ENCODE measurements around the gene NPAS4.

Gene NPAS4

DNA sequence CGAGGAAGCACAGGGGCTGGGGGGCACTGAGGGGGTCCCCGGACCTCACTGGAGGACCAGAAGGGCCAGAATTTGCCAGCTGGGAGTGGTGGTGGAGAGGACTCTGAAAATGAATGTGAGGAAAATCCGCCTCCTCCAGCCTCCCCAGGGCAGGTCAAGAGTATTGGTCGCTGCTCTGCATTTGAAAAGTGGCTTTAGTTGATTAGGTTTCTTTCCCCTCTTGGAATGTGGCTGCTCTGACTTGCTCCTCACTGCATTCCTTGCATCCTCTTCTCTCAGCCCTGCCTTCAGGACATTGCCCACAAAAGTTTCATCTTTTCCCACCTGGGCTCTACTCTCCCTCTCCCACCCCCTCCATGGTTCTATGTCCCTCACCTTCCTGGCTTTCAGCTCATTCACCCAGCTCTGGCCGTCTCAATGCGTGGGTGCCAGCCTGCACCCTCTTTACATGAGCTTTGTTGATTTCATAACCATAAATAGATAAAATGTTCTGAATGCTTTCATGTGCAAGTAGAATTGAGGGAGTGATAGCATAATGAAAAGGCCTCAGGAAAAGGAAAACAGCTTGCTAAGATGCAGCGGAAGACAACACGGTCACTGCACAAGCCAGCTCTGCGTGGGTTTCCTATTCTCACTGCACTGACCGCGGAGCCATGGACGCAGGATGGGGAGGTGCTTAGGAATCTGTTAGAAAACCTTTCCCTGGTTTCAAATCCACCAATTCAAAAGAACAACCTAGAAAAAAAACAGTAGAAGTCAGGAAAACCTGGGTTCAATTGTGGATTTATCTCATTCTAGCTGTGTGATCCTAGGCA lies 6.5 kb upstream of the NPAS4 start:
- TF ChIP-seq ZNF565 (CRISPR knock-in tag; conservative IDR thresholded peaks at IDR 0.05; ENCODE audit: low read depth) (no peak), SNAI2 (CRISPR knock-in tag; IDR thresholded peaks at IDR 0.05) (no peak), TCF4 (CRISPR knock-in tag; IDR thresholded peaks at IDR 0.05; ENCODE audit: borderline replicate concordance) (no peak), ZC3H10 (CRISPR knock-in tag; IDR thresholded peaks at IDR 0.05) (no peak), OSR1 (CRISPR knock-in tag; IDR thresholded peaks at IDR 0.05) (no peak), ZFP30 (CRISPR knock-in tag; IDR thresholded peaks at IDR 0.05) (no peak), RARB (CRISPR knock-in tag; IDR thresholded peaks at IDR 0.05) (no peak), ISL1 (CRISPR knock-in tag; IDR thresholded peaks at IDR 0.05) (no peak)
- TF ChIP-seq, protein P1, sequence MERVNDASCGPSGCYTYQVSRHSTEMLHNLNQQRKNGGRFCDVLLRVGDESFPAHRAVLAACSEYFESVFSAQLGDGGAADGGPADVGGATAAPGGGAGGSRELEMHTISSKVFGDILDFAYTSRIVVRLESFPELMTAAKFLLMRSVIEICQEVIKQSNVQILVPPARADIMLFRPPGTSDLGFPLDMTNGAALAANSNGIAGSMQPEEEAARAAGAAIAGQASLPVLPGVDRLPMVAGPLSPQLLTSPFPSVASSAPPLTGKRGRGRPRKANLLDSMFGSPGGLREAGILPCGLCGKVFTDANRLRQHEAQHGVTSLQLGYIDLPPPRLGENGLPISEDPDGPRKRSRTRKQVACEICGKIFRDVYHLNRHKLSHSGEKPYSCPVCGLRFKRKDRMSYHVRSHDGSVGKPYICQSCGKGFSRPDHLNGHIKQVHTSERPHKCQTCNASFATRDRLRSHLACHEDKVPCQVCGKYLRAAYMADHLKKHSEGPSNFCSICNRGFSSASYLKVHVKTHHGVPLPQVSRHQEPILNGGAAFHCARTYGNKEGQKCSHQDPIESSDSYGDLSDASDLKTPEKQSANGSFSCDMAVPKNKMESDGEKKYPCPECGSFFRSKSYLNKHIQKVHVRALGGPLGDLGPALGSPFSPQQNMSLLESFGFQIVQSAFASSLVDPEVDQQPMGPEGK (CRISPR knock-in tag; IDR thresholded peaks at IDR 0.05; ENCODE audit: borderline replicate concordance), result no peak
- TF ChIP-seq, protein P2, sequence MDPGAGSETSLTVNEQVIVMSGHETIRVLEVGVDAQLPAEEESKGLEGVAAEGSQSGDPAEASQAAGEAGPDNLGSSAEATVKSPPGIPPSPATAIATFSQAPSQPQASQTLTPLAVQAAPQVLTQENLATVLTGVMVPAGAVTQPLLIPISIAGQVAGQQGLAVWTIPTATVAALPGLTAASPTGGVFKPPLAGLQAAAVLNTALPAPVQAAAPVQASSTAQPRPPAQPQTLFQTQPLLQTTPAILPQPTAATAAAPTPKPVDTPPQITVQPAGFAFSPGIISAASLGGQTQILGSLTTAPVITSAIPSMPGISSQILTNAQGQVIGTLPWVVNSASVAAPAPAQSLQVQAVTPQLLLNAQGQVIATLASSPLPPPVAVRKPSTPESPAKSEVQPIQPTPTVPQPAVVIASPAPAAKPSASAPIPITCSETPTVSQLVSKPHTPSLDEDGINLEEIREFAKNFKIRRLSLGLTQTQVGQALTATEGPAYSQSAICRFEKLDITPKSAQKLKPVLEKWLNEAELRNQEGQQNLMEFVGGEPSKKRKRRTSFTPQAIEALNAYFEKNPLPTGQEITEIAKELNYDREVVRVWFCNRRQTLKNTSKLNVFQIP (CRISPR knock-in tag; IDR thresholded peaks at IDR 0.05; ENCODE audit: borderline replicate concordance, low read depth), result no peak
- no peak for ATAC-seq

DNA sequence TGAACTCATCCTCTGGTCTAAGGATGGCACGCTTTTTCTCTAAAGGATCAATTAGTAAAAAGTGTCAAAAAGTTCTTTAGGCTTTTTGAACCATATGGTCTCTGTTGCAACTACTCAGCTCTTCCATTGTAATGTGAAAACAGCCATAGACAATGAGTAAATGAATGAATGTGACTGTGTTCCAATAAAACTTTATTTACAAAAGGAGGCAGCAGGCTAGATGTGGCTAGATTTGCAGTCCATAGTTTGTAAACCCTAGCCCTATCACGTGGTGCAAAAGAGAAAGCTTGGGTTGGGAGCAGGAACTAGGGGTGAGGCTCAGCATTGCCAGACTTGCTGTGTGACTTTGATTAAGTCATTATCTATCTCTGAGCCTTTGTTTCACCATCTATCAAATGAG lies 5.4 kb upstream of the NPAS4 start:
- no peak for TF ChIP-seq TOX (CRISPR knock-in tag; IDR thresholded peaks at IDR 0.05; ENCODE audit: borderline replicate concordance)
- TF ChIP-seq ZFP3 (CRISPR knock-in tag; IDR thresholded peaks at IDR 0.05), result no peak
- no peak for TF ChIP-seq RARB (CRISPR knock-in tag; IDR thresholded peaks at IDR 0.05)
- no peak for TF ChIP-seq OSR1 (CRISPR knock-in tag; IDR thresholded peaks at IDR 0.05)
- no peak for TF ChIP-seq TCF4 (CRISPR knock-in tag; IDR thresholded peaks at IDR 0.05; ENCODE audit: borderline replicate concordance)
- no peak for TF ChIP-seq ESRRG (CRISPR knock-in tag; IDR thresholded peaks at IDR 0.05)
- TF ChIP-seq CSDC2 (CRISPR knock-in tag; IDR thresholded peaks at IDR 0.05), result no peak
- no peak for TF ChIP-seq ISL1 (CRISPR knock-in tag; IDR thresholded peaks at IDR 0.05)
- TF ChIP-seq, protein P2 (CRISPR knock-in tag; IDR thresholded peaks at IDR 0.05; ENCODE audit: borderline replicate concordance, low read depth), result no peak
- TF ChIP-seq, protein P3, sequence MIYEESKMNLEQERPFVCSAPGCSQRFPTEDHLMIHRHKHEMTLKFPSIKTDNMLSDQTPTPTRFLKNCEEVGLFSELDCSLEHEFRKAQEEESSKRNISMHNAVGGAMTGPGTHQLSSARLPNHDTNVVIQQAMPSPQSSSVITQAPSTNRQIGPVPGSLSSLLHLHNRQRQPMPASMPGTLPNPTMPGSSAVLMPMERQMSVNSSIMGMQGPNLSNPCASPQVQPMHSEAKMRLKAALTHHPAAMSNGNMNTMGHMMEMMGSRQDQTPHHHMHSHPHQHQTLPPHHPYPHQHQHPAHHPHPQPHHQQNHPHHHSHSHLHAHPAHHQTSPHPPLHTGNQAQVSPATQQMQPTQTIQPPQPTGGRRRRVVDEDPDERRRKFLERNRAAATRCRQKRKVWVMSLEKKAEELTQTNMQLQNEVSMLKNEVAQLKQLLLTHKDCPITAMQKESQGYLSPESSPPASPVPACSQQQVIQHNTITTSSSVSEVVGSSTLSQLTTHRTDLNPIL (CRISPR knock-in tag; IDR thresholded peaks at IDR 0.05; ENCODE audit: low read depth), result no peak
- TF ChIP-seq, protein P4, sequence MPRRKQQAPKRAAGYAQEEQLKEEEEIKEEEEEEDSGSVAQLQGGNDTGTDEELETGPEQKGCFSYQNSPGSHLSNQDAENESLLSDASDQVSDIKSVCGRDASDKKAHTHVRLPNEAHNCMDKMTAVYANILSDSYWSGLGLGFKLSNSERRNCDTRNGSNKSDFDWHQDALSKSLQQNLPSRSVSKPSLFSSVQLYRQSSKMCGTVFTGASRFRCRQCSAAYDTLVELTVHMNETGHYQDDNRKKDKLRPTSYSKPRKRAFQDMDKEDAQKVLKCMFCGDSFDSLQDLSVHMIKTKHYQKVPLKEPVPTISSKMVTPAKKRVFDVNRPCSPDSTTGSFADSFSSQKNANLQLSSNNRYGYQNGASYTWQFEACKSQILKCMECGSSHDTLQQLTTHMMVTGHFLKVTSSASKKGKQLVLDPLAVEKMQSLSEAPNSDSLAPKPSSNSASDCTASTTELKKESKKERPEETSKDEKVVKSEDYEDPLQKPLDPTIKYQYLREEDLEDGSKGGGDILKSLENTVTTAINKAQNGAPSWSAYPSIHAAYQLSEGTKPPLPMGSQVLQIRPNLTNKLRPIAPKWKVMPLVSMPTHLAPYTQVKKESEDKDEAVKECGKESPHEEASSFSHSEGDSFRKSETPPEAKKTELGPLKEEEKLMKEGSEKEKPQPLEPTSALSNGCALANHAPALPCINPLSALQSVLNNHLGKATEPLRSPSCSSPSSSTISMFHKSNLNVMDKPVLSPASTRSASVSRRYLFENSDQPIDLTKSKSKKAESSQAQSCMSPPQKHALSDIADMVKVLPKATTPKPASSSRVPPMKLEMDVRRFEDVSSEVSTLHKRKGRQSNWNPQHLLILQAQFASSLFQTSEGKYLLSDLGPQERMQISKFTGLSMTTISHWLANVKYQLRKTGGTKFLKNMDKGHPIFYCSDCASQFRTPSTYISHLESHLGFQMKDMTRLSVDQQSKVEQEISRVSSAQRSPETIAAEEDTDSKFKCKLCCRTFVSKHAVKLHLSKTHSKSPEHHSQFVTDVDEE (CRISPR knock-in tag; IDR thresholded peaks at IDR 0.05), result no peak
- TF ChIP-seq ZNF70 (CRISPR knock-in tag; IDR thresholded peaks at IDR 0.05), result no peak
- no peak for TF ChIP-seq ZNF565 (CRISPR knock-in tag; conservative IDR thresholded peaks at IDR 0.05; ENCODE audit: low read depth)
- ATAC-seq, result no peak

DNA sequence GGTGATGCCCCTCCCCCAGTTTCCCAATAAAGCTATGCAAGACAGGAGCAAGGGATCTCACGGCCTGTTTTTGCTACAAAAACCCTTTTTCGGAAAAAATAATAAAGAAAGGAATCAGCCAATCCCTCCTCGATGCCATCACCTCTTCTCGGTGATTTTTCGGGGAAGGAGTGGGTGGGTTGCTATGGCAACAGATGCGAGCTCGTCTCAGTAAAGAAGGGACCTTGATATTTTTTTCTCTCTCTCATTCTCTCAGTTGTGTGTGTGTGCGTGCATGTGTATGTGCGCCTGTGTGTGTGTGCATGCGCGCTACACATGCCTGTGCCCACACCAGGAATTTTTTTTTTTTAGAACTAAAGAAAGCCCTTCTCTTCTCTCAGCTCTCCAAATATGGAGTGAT lies 3.8 kb upstream of the NPAS4 start:
- no peak for TF ChIP-seq TOX (CRISPR knock-in tag; IDR thresholded peaks at IDR 0.05; ENCODE audit: borderline replicate concordance)
- no peak for TF ChIP-seq CSDC2 (CRISPR knock-in tag; IDR thresholded peaks at IDR 0.05)
- TF ChIP-seq ZNF8 (CRISPR knock-in tag; IDR thresholded peaks at IDR 0.05), result no peak
- no peak for ATAC-seq

Measured in SK-N-SH treated with all-trans-retinoic acid at 6 μM for 48 hours (cell line).